K562 (cell line): ENCODE measurements around the gene MBNL2. TPM values are rescaled to one million over a fixed set of nuclear protein-coding genes. Genes with fewer than 3 reads are reported as not detected.

ENCODE experiments used
- ATAC-seq: fragments of 200-7000 bp; cut with Tn5 transposase; 3 replicates; pipeline ENCODE4 v1.9.1; 2020; ENCODE audit warnings: moderate library complexity
- BruUV-seq: library from RNA; stranded (reverse); fragments of 400-500 nt; replicated peaks from 2 replicates; lab custom pipeline; 2021; lab: Mats Ljungman, UMichigan
- CTCF ChIA-PET: fragments of 300-600 bp; formaldehyde crosslinking; extraction: SDS; loops from one replicate; lab custom pipeline; 2021; ENCODE audit warnings: low intra/inter-chr PET ratio; lab: Yijun Ruan, JAX
- POLR2A ChIA-PET: fragments of 300-600, 350-650 bp; sonication (Branson Sonifier 250); formaldehyde crosslinking; extraction: SDS; loops from one replicate; lab custom pipeline; 2021; ENCODE audit warnings: antibody characterized with exemption, inconsistent platforms; lab: Yijun Ruan, JAX
- DNase-seq, 4 experiments: peaks; one replicate each; pipeline versions ENCODE4 v3.0.0 to v3.0.0-alpha.2; 2011 to 2018; ENCODE audit warnings: low spot score in 3 of 4, mixed read lengths in 3 of 4; ENCODE audit errors: extremely low read depth in 1 of 4
- FAIRE-seq: peaks from 2 replicates; lab custom pipeline; 2011; peaks lifted over from hg19 to GRCh38; lab: Jason Lieb, UNC
- H2AFZ ChIP-seq: 2 replicates; pipeline ENCODE4 v1.6.0; 2011; ENCODE audit warnings: low read depth, low read length, control low read depth, inconsistent platforms
- H3K27ac ChIP-seq: fragments of 200-600 bp; 3 replicates; pipeline ENCODE4 v1.8.0; 2011; ENCODE audit warnings: low read depth, mild to moderate bottlenecking, control low read depth, inconsistent platforms, low read length, moderate library complexity, mixed read lengths; ENCODE audit errors: extremely low read depth
- H3K27me3 ChIP-seq, 2 experiments: fragments of 300-600 bp in 1 of 2; 2 replicates in 1 of 2; 3 replicates in 1 of 2; pipeline versions ENCODE4 v1.6.0 to v1.8.0; 2011; ENCODE audit warnings: inconsistent platforms in 2 of 2, low read length in 2 of 2, mild to moderate bottlenecking in 1 of 2, mixed read lengths in 1 of 2, moderate library complexity in 1 of 2; ENCODE audit not compliant: control insufficient read depth in 2 of 2, insufficient read depth in 2 of 2
- H3K36me3 ChIP-seq: fragments of 300-600 bp; 3 replicates; pipeline ENCODE4 v1.8.0; 2011; ENCODE audit warnings: mild to moderate bottlenecking, low read length, inconsistent platforms; ENCODE audit not compliant: control insufficient read depth, insufficient read depth
- H3K4me1 ChIP-seq, 2 experiments: fragments of 200-600 bp in 1 of 2; replicated peaks in 1 of 2; 2 replicates in 1 of 2; 3 replicates in 1 of 2; pipeline versions ENCODE4 v1.5.1 to v1.8.0; 2011; ENCODE audit warnings: inconsistent platforms in 2 of 2, low read length in 2 of 2, mild to moderate bottlenecking in 1 of 2, mixed read lengths in 1 of 2, moderate library complexity in 1 of 2; ENCODE audit not compliant: control insufficient read depth in 2 of 2, insufficient read depth in 2 of 2
- H3K4me2 ChIP-seq: 2 replicates; pipeline ENCODE4 v1.6.1; 2011; ENCODE audit warnings: low read length, control low read depth, inconsistent platforms, mixed read lengths; ENCODE audit not compliant: insufficient read depth
- H3K4me3 ChIP-seq: fragments of 200-600 bp; sonication (generic), shearing (Covaris generic); 2 replicates; pipeline ENCODE4 v1.5.1; 2016; ENCODE audit warnings: control low read depth, inconsistent platforms
- H3K79me2 ChIP-seq: fragments of 200-600 bp; 3 replicates; pipeline ENCODE4 v1.8.0; 2011; ENCODE audit warnings: low read length, inconsistent platforms; ENCODE audit not compliant: control insufficient read depth, insufficient read depth
- H3K9ac ChIP-seq, 2 experiments: 2 replicates each; pipeline versions ENCODE4 v1.6.0 to v1.6.1; 2011; ENCODE audit warnings: low read depth in 2 of 2, low read length in 2 of 2, control low read depth in 1 of 2, inconsistent platforms in 1 of 2, mild to moderate bottlenecking in 1 of 2, mixed read lengths in 1 of 2; ENCODE audit not compliant: insufficient read depth in 1 of 2
- H3K9me1 ChIP-seq: one replicate; pipeline ENCODE4 v1.6.0; 2011; ENCODE audit warnings: inconsistent platforms, mild to moderate bottlenecking, low read length, moderate library complexity; ENCODE audit not compliant: control insufficient read depth, insufficient read depth
- H3K9me3 ChIP-seq: replicated peaks from 2 replicates; pipeline ENCODE4 v1.5.1; 2011; ENCODE audit warnings: low read depth, low read length, inconsistent platforms; ENCODE audit not compliant: control insufficient read depth, insufficient read depth
- H4K20me1 ChIP-seq: replicated peaks from 2 replicates; pipeline ENCODE4 v1.6.1; 2011; ENCODE audit warnings: low read length, inconsistent platforms, mixed read lengths; ENCODE audit not compliant: control insufficient read depth, insufficient read depth
- ARID3B ChIP-seq: fragments of 250-450 bp; sonication (Bioruptor Pico); IDR thresholded peaks from 2 replicates; pipeline ENCODE4 v1.4.0; 2020; ENCODE audit warnings: borderline replicate concordance
- E2F3 ChIP-seq: fragments of 250-450 bp; sonication (Bioruptor Pico); IDR thresholded peaks from 2 replicates; pipeline ENCODE4 v1.4.0; 2020; ENCODE audit warnings: mild to moderate bottlenecking
- NFE2L1 ChIP-seq: fragments of 450-650 bp; IDR thresholded peaks from 2 replicates; pipeline ENCODE4 v1.6.1; 2016; ENCODE audit warnings: missing genetic modification characterization, low read depth, mild to moderate bottlenecking, missing compliant biosample characterization, moderate library complexity, borderline replicate concordance
- TBP ChIP-seq: optimal IDR thresholded peaks from 2 replicates; pipeline ENCODE3; 2011; ENCODE audit warnings: low read depth, low read length, improper control_type of control experiment
- TCF7 ChIP-seq: sonication (generic); IDR thresholded peaks from 2 replicates; pipeline ENCODE4 v1.6.1; 2016; ENCODE audit warnings: antibody characterized with exemption, borderline replicate concordance
- ZNF41 ChIP-seq: fragments of 250-450 bp; sonication (Bioruptor Pico); conservative IDR thresholded peaks from 2 replicates; pipeline ENCODE4 v1.4.0; 2020; ENCODE audit warnings: mild to moderate bottlenecking
- WGBS: fragments of 100-300 bp; shearing (Covaris generic); methylation state at CpG from one replicate; pipeline ENCODE4 v1.1.6; 2016; ENCODE audit warnings: low coverage, mixed read lengths; ENCODE audit not compliant: insufficient coverage; ENCODE audit errors: missing lambda C conversion rate; 5-methylcytosine and 5-hydroxymethylcytosine counted together
- in situ Hi-C: fragments of 300-500 bp; cut with MboI; formaldehyde crosslinking; loops from 4 replicates; pipeline ENCODE4 v1.15.0; 2018; ENCODE audit warnings: inconsistent platforms, mixed read lengths
- intact Hi-C: fragments of 100-400 bp; cut with micrococcal nuclease; formaldehyde crosslinking; loops from 2 replicates; pipeline ENCODE4 v1.14.2; 2022
- polyA plus RNA-seq, 8 experiments: library from polyadenylated mRNA; depleted of rRNA in 4 of 8; stranded (reverse) in 5 of 8; unstranded in 3 of 8; fragments of >200 nt; fragmentation: Nextera tagmentation in 2 of 8; fragmentation: Illumina TruSeq in 1 of 8; extraction: Ambion mirVana in 2 of 8; extraction: Trizol in 1 of 8; gene quantifications; 2 replicates each; pipeline versions ENCODE4 v1.2.1 to v1.2.3, GENCODE V29; 2011 to 2014; ENCODE audit warnings: inconsistent platforms in 1 of 8, missing spikeins in 1 of 8
- total RNA-seq, 7 experiments: library from RNA; depleted of rRNA in 6 of 7; stranded (reverse); fragments of >200 nt in 6 of 7; fragmentation: Illumina TruSeq in 2 of 7; extraction: Trizol in 2 of 7; gene quantifications; 2 replicates each; pipeline versions ENCODE4 v1.2.1 to v1.2.3, GENCODE V29; 2011 to 2021; ENCODE audit warnings: low replicate concordance in 1 of 7
- TF ChIP-seq, protein P1 (sequence below): fragments of 250-450 bp; sonication (Bioruptor Pico); IDR thresholded peaks from 2 replicates; pipeline ENCODE4 v1.5.0; 2022; ENCODE audit warnings: mild to moderate bottlenecking

Gene MBNL2
- total and polyA plus RNA-seq, 9 of the 15 experiments (the other 6 are each of a cell fraction or from before 2014, with no cell fraction given), result 7.0 to 24.8 (median 13.8) TPM

DNA sequence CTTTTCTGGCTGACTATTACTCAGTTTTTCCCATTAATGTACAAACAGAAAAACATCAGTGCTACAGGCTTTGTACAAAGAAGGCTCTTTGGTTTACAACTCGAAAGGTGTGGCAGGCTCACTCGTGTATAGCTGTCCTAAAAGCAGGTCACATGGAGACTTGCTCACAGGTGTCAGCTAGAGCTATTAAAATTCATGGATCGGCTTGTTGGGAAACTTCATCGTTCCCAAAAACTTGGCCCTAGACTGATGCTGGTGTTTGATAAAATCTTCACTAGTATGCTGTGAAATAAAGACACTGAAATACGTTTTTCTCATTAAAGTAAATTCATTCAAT lies 64.9 kb downstream of the MBNL2 start (continued):
- TF ChIP-seq, protein P1, sequence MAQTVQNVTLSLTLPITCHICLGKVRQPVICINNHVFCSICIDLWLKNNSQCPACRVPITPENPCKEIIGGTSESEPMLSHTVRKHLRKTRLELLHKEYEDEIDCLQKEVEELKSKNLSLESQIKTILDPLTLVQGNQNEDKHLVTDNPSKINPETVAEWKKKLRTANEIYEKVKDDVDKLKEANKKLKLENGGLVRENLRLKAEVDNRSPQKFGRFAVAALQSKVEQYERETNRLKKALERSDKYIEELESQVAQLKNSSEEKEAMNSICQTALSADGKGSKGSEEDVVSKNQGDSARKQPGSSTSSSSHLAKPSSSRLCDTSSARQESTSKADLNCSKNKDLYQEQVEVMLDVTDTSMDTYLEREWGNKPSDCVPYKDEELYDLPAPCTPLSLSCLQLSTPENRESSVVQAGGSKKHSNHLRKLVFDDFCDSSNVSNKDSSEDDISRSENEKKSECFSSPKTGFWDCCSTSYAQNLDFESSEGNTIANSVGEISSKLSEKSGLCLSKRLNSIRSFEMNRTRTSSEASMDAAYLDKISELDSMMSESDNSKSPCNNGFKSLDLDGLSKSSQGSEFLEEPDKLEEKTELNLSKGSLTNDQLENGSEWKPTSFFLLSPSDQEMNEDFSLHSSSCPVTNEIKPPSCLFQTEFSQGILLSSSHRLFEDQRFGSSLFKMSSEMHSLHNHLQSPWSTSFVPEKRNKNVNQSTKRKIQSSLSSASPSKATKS (CRISPR knock-in tag), result no peak

- Histone ChIP-seq H3K36me3 (no peaks in the 10 kb centered on the region; the same call in 2 of the 3 replicates), H4K20me1 (no peaks in the 10 kb centered on the region; the same call in none of the 2 replicates), H3K4me3 (no peak overlapping the region), H3K27me3 (no peaks in the 10 kb centered on the region), H3K27ac (no peak overlapping the region), H3K4me1 (no peaks in the 10 kb centered on the region; a peak in 1 of 5 replicates), H3K9ac (no peak overlapping the region), H3K79me2 (peaks cover 38% of the 10 kb centered on the region), H3K9me1 (no peaks in the 10 kb centered on the region), H2AFZ (no peak overlapping the region), H3K4me2 (no peak overlapping the region), H3K9me3 (no peaks in the 10 kb centered on the region)
- ATAC-seq, result no peak
- DNase-seq, result no peak
- WGBS, result no CpG with 5 or more reads among the region's 2 CpGs
- CTCF ChIA-PET, result no interaction called here
- in situ Hi-C loops (no loop called here), intact Hi-C loops (no loop called here)
- TF ChIP-seq ZNF41 (CRISPR knock-in tag) (no peak), TBP (no peak), E2F3 (no peak), ARID3B (CRISPR knock-in tag) (no peak), NFE2L1 (tag) (no peak), TCF7 (no peak)
- BruUV-seq, result no TSS peak
- POLR2A ChIA-PET, result no interaction called here
- no peak for FAIRE-seq
These were observed 66.4 kb downstream of the MBNL2 start for GRCh38 chr13:97288486-97288900.
